Activated naive CD4-positive, alpha-beta T cell treated with anti-CD3 and anti-CD28 coated beads, Interleukin-2, amount 50 U/mL, for 24 hours (primary cell): Measurements from ENCODE around the gene ZNF512.
A peak's percentile ranks its signal among the peaks of the same experiment; 100 is the strongest.
"Not testable (repeated sequence)": the region's sequence is repeated elsewhere in the genome, so short reads cannot be mapped to it uniquely, and the experiment has no call there.

Source experiments
- H3K27ac Mint-ChIP-seq: one replicate; pipeline ENCODE4 v1.8.0; 2021; ENCODE audit warnings: mild to moderate bottlenecking, mixed read lengths
- H3K27me3 Mint-ChIP-seq: one replicate; pipeline ENCODE4 v1.8.0; 2021; ENCODE audit warnings: mixed read lengths
- H3K36me3 Mint-ChIP-seq: one replicate; pipeline ENCODE4 v1.8.0; 2021; ENCODE audit warnings: mixed read lengths
- H3K4me1 Mint-ChIP-seq: one replicate; pipeline ENCODE4 v1.8.0; 2021; ENCODE audit warnings: mixed read lengths
- H3K4me3 Mint-ChIP-seq: one replicate; pipeline ENCODE4 v1.8.0; 2021; ENCODE audit warnings: mild to moderate bottlenecking, mixed read lengths
- H3K9me3 Mint-ChIP-seq: one replicate; pipeline ENCODE4 v1.8.0; 2021; ENCODE audit warnings: mixed read lengths

ZNF512 gene

DNA sequence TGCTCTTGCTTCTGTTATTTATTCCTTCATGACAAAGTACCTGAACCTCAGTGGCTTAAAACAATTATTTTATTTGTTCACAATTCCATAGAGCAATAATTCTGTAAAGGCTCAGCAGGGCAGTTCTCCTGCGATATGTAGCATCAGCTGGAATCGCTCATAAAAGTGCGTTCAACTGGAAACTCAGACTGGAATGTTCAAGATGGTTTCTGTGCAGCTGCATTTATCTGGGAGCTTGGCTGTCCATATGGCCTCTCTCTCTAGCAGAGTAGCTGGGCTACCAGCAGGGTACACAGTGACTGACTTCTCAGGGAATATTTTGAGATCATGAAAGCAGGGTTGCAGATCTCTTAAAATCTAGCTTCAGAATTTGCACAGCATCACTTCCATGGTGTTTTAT is 32.5 kb downstream of the ZNF512 start:
- Mint-ChIP-seq H3K36me3 (peaks cover 11% of the 10 kb centered on the region), H3K4me1 (no peaks in the 10 kb centered on the region), H3K4me3 (no peak overlapping the region), H3K27me3 (no peaks in the 10 kb centered on the region), H3K9me3 (no peaks in the 10 kb centered on the region), H3K27ac (no peak overlapping the region)

GRCh38 chr2:27621524-27621923 is 38.7 kb downstream of the ZNF512 start:
- H3K27ac Mint-ChIP-seq, result no peak overlapping the region
- H3K9me3 Mint-ChIP-seq, result no peaks in the 10 kb centered on the region
- peaks cover 29% of the 10 kb centered on the region for H3K36me3 Mint-ChIP-seq
- H3K27me3 Mint-ChIP-seq, result no peaks in the 10 kb centered on the region
- H3K4me3 Mint-ChIP-seq, result no peak overlapping the region
- peaks cover 4% of the 10 kb centered on the region for H3K4me1 Mint-ChIP-seq

DNA sequence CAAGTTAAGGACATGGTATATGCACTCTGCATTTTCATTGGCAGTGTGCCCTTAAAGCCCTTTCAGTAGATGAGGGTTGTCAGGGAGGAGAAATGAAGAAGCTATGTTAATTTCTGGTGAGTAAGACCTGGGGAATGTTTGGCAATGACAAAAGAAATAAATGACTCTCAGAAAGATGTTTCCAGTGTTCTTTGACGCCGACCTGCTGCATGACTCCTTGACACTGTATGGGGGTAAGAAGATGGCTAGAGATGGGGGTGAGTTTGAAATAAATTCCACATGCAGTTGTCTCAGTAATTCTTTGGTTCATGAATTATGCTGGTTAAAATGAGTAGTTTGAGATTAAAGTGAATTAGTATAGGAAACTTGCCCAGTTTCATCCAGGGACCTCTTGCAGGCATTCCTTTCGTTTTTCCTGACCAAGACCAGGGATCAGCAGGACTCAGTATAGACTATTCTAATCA is 40.1 kb downstream of the ZNF512 start:
- Mint-ChIP-seq H3K36me3 (peaks cover 23% of the 10 kb centered on the region), H3K27ac (peak overlapping the region; percentile 4), H3K27me3 (no peaks in the 10 kb centered on the region), H3K9me3 (no peaks in the 10 kb centered on the region), H3K4me3 (no peak overlapping the region), H3K4me1 (peaks cover 4% of the 10 kb centered on the region)

DNA sequence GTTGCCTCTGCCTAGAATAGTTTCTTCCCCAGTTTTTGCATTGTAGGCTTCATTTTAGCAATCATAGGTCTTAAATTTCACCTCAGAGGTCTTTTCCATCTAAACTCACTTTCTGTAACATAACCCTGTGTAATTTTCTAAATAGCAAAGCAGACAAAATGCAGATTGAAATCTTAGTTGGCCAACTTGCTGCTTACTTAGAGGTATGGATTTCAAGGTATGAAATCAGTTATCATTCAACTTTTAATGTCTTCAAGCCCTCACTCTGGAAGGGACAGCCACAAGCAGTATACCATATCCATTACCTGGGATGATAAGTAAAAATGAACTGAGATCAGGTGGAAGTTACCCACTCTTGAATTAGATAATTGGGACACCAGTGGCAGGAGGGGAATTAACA is 42.1 kb downstream of the ZNF512 start:
- Mint-ChIP-seq H3K36me3 (peaks cover 20% of the 10 kb centered on the region), H3K27ac (no peak overlapping the region), H3K9me3 (no peaks in the 10 kb centered on the region), H3K4me3 (no peak overlapping the region), H3K27me3 (no peaks in the 10 kb centered on the region), H3K4me1 (peaks cover 4% of the 10 kb centered on the region)

DNA sequence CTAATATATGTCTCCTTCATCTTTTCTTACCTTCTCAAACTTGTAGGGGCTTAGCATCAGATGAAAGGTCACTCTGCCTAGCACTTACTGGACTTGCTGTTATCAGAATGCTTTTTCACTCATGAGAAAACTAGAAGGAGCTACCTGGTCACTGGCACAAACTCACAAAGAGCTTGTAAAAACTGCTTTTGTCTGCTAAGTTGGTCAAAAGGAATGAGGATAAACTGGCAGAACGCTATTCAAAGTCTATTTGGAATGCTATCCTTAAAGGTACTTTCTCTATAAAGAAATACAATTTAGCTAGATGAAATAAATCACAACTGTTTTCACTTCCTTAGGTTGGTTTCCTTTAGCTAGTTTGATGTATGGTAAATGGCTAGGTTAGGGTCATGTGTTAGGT is 43.5 kb downstream of the ZNF512 start:
- Mint-ChIP-seq H3K4me1 (peaks cover 12% of the 10 kb centered on the region), H3K36me3 (peaks cover 24% of the 10 kb centered on the region)
- H3K4me3 Mint-ChIP-seq, H3K27ac Mint-ChIP-seq, H3K27me3 Mint-ChIP-seq, H3K9me3 Mint-ChIP-seq: not testable (repeated sequence)

DNA sequence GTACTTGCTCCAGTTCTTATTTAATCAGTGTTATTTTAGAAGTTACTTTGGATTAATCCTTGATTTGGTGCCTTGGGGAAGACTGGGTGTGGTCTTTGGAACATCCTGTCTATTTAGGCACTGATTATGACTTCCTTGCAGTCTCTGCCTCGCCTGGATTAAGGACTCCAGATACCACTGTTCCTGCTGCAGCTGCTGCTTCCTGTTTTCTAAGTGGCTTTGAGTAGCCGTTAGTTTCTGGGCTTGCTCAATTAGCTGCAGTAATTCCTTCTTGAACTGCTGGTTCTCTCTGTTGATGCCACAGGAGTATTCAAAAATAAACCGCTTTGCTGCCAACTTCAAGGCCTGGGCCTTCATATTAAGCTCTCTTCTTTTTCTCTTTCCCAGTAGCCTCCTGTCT is 44.1 kb downstream of the ZNF512 start:
- peaks cover 24% of the 10 kb centered on the region for H3K36me3 Mint-ChIP-seq
- peaks cover 18% of the 10 kb centered on the region for H3K4me1 Mint-ChIP-seq
- H3K27ac Mint-ChIP-seq, result peak overlapping the region; percentile 92
- not testable (repeated sequence) for H3K9me3 Mint-ChIP-seq, H3K27me3 Mint-ChIP-seq, H3K4me3 Mint-ChIP-seq

- peaks cover 22% of the 10 kb centered on the region for H3K4me1 Mint-ChIP-seq
- no peak overlapping the region for H3K4me3 Mint-ChIP-seq
- no peaks in the 10 kb centered on the region for H3K27me3 Mint-ChIP-seq
- H3K36me3 Mint-ChIP-seq, result peaks cover 19% of the 10 kb centered on the region
- peak overlapping the region; percentile 4 for H3K27ac Mint-ChIP-seq
- H3K9me3 Mint-ChIP-seq, result no peaks in the 10 kb centered on the region
Observed at GRCh38 chr2:27627963-27628766, 45.3 kb downstream of the ZNF512 start.

- Mint-ChIP-seq H3K36me3 (peaks cover 19% of the 10 kb centered on the region), H3K27me3 (no peaks in the 10 kb centered on the region), H3K27ac (peak within 1 kb of the TSS; percentile 4), H3K4me3 (no peak within 1 kb of the TSS), H3K4me1 (peaks cover 26% of the 10 kb centered on the region), H3K9me3 (no peaks in the 10 kb centered on the region)
Observed at GRCh38 chr2:27628767-27629709, 46.2 kb downstream of the ZNF512 start, which contains the start of the genes CCDC121 and GPN1. TSS of gene CCDC121 (minus strand) at chr2:27629012. CDS start at chr2:27627799, 1,213 bp downstream. TSS of gene GPN1 (plus strand) at chr2:27629050. CDS start at chr2:27629059, 9 bp downstream.

GRCh38 chr2:27630257-27630656 is 47.4 kb downstream of the ZNF512 start:
- peaks cover 31% of the 10 kb centered on the region for H3K4me1 Mint-ChIP-seq
- peaks cover 21% of the 10 kb centered on the region for H3K36me3 Mint-ChIP-seq
- not testable (repeated sequence) for H3K27ac Mint-ChIP-seq, H3K27me3 Mint-ChIP-seq, H3K9me3 Mint-ChIP-seq, H3K4me3 Mint-ChIP-seq

DNA sequence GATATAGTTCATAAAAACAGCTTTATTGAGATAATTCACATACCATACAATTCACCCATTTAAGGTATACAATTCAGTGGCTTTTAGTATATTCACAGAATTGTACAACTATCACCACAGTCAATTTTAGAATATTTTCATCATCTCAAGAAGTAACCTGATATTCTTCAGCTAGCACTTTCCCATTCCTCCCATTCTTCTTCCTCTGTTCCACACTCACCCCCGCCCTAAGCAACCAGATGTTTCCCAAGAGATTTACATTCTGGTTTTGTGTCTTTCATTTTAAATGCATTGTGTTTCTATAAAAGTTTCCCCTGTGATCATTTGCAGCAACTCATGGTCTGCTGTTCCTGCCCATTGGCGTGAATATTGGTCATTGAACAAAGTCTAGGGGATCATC is 51.4 kb downstream of the ZNF512 start:
- Mint-ChIP-seq H3K36me3 (peaks cover 39% of the 10 kb centered on the region), H3K4me1 (peaks cover 48% of the 10 kb centered on the region), H3K27ac (no peak overlapping the region), H3K4me3 (no peak overlapping the region), H3K9me3 (no peaks in the 10 kb centered on the region), H3K27me3 (no peaks in the 10 kb centered on the region)

DNA sequence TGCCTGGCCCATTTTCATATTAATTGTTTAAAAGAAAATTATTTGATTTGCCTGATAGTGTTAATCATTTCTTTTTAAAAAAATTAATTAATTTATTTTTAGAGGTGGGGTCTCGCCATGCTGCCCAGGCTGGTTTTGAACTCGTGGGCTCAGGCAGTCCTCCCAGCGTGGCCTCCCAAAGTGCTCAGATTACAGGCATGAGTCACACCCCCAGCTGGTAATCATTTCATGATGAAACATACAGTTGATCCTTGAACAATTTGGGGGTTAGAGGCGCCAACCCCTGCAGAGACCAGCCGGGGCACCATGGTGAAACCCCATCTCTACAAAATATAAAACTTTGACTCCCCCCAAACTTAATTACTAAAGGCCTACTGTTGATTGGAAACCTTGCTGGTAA is 53.9 kb downstream of the ZNF512 start:
- Mint-ChIP-seq H3K4me1 (peaks cover 35% of the 10 kb centered on the region), H3K27ac (no peak overlapping the region), H3K27me3 (no peaks in the 10 kb centered on the region), H3K4me3 (no peak overlapping the region), H3K36me3 (peaks cover 38% of the 10 kb centered on the region), H3K9me3 (no peaks in the 10 kb centered on the region)

- H3K4me1 Mint-ChIP-seq, result peaks cover 26% of the 10 kb centered on the region
- H3K4me3 Mint-ChIP-seq, result peak overlapping the region; percentile 75
- no peaks in the 10 kb centered on the region for H3K9me3 Mint-ChIP-seq
- no peaks in the 10 kb centered on the region for H3K27me3 Mint-ChIP-seq
- H3K36me3 Mint-ChIP-seq, result peaks cover 35% of the 10 kb centered on the region
- H3K27ac Mint-ChIP-seq, result peak overlapping the region; percentile 96
Observed at GRCh38 chr2:27638037-27638637, 55.3 kb downstream of the ZNF512 start.

GRCh38 chr2:27638709-27639108 is 55.9 kb downstream of the ZNF512 start:
- H3K36me3 Mint-ChIP-seq, result peaks cover 33% of the 10 kb centered on the region
- H3K4me3 Mint-ChIP-seq, result peak overlapping the region; percentile 75
- H3K4me1 Mint-ChIP-seq, result peaks cover 25% of the 10 kb centered on the region
- no peaks in the 10 kb centered on the region for H3K9me3 Mint-ChIP-seq
- H3K27me3 Mint-ChIP-seq, result no peaks in the 10 kb centered on the region
- peak overlapping the region; percentile 96 for H3K27ac Mint-ChIP-seq

- Mint-ChIP-seq H3K4me1 (peaks cover 17% of the 10 kb centered on the region), H3K9me3 (no peaks in the 10 kb centered on the region), H3K36me3 (peaks cover 21% of the 10 kb centered on the region), H3K27ac (no peak overlapping the region), H3K27me3 (no peaks in the 10 kb centered on the region), H3K4me3 (no peak overlapping the region)
Observed at GRCh38 chr2:27640722-27641245, 57.9 kb downstream of the ZNF512 start.

DNA sequence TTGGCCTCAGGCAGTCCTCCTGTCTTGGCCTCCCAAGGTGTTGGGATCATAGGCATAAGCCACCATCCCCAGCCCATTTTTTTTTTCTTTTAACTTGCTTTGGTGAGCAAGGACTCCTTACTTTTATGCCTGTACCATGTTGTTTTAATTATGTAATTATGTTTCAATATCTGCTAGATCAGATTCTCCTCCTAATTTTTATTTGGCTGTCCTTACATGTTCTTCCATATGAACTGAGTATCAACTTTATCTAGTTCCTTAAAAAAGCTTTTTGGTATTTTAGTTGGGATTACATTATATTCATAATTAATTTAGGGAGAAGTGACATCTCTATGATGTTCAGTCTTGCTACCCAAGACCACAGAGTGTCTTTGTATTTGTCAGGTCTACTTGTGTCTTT is 62.4 kb downstream of the ZNF512 start:
- H3K4me3 Mint-ChIP-seq, result no peak overlapping the region
- H3K27me3 Mint-ChIP-seq, result no peaks in the 10 kb centered on the region
- H3K27ac Mint-ChIP-seq, result peak overlapping the region; percentile 10
- H3K36me3 Mint-ChIP-seq, result peaks cover 13% of the 10 kb centered on the region
- no peaks in the 10 kb centered on the region for H3K9me3 Mint-ChIP-seq
- H3K4me1 Mint-ChIP-seq, result no peaks in the 10 kb centered on the region
